ENCODE results near the gene SLC22A12. TPM values are rescaled to one million over a fixed set of nuclear protein-coding genes. Genes with fewer than 3 reads are reported as not detected.
A peak's percentile ranks its signal among the peaks of the same experiment; 100 is the strongest.

SLC22A12 gene
- total RNA-seq, 1 experiment from 2014 or later = not detected

DNA sequence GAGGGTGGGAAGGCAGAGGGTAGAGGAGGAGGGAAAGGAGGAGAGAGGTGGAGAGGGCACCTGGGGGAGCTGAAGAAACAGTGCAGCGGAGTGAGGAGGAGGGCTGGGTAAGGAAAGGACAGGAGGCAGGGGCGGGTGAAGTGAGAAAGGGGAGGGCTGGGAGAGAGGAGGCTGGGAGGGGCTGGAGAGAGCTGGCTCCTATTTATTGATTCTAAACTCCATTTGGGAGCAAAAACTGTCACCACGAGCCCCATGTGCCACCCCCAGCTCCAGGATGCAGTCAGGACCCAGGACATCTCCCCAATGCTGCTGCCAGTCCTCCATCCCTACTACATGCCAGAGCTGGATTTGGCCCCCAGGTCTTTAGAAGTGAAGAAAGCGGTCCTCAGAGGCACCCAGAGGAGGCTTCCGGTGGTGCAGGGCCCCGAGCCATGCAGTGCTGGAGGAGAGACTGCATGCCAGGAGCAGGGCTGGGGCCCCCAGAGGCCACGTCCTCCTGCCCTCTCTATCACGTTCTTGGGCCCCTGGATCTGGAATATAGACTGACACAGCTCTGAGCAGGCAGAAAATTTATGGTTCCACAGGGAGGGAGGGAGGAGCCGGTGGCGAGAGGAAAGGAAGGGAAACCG is 53.7 kb downstream of the SLC22A12 start:
- no peaks in the 10 kb centered on the region for H3F3A ChIP-seq (ENCODE audit: low read length, unreplicated experiment)
- H3K9me2 ChIP-seq (replicated peaks; ENCODE audit: low read length) = no peaks in the 10 kb centered on the region
- ChIA-PET CTCF (interaction anchor here (0.6 kb wide), 1 partner anchor 195 kb away, joined by 4 read pairs; no protein-coding TSS in a partner anchor), POLR2A (ENCODE audit: unreplicated experiment) (no interaction called here)
- intact Hi-C loops (cut with micrococcal nuclease) = no loop called here
- no peak overlapping the region for H2AFZ ChIP-seq (ENCODE audit: low read length)
- BruUV-seq (replicated peaks) = no TSS peak
- H3K9me3 ChIP-seq (ENCODE audit: low read length) = no peaks in the 10 kb centered on the region
- H3K36me3 ChIP-seq (ENCODE audit: low read depth, low read length) = no peaks in the 10 kb centered on the region
- 0 out of 2 replicates have a peak, but pooled peaks cover 3% of the 10 kb centered on the region for H4K20me1 ChIP-seq (ENCODE audit: low read length)
- H3K27ac ChIP-seq (ENCODE audit: low read length) = no peak overlapping the region
- H3K79me2 ChIP-seq (ENCODE audit: low read length) = no peaks in the 10 kb centered on the region
- no peak overlapping the region for H3K4me3 ChIP-seq (ENCODE audit: low read length)
- ATAC-seq (peak; percentile 36; the same call in 1 of the 2 replicates), DNase-seq (peak; percentile 18)
- no peaks in the 10 kb centered on the region for H3K4me1 ChIP-seq (ENCODE audit: insufficient read depth, low read length)
- TF ChIP-seq, protein P1, sequence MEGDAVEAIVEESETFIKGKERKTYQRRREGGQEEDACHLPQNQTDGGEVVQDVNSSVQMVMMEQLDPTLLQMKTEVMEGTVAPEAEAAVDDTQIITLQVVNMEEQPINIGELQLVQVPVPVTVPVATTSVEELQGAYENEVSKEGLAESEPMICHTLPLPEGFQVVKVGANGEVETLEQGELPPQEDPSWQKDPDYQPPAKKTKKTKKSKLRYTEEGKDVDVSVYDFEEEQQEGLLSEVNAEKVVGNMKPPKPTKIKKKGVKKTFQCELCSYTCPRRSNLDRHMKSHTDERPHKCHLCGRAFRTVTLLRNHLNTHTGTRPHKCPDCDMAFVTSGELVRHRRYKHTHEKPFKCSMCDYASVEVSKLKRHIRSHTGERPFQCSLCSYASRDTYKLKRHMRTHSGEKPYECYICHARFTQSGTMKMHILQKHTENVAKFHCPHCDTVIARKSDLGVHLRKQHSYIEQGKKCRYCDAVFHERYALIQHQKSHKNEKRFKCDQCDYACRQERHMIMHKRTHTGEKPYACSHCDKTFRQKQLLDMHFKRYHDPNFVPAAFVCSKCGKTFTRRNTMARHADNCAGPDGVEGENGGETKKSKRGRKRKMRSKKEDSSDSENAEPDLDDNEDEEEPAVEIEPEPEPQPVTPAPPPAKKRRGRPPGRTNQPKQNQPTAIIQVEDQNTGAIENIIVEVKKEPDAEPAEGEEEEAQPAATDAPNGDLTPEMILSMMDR (conservative IDR thresholded peaks at IDR 0.05; ENCODE audit: low read depth, low read length) = peak; percentile 19; the same call in 1 of the 2 replicates
- no peak for TF ChIP-seq EZH2phosphoT487 (IDR thresholded peaks at IDR 0.05; ENCODE audit: borderline replicate concordance, low read length)
- no peak overlapping the region for H3K4me2 ChIP-seq (ENCODE audit: low read length)
- peaks cover 54% of the 10 kb centered on the region for H3K27me3 ChIP-seq (ENCODE audit: low read length)
- no peak overlapping the region for H3K9ac ChIP-seq (ENCODE audit: low read length)

DNA sequence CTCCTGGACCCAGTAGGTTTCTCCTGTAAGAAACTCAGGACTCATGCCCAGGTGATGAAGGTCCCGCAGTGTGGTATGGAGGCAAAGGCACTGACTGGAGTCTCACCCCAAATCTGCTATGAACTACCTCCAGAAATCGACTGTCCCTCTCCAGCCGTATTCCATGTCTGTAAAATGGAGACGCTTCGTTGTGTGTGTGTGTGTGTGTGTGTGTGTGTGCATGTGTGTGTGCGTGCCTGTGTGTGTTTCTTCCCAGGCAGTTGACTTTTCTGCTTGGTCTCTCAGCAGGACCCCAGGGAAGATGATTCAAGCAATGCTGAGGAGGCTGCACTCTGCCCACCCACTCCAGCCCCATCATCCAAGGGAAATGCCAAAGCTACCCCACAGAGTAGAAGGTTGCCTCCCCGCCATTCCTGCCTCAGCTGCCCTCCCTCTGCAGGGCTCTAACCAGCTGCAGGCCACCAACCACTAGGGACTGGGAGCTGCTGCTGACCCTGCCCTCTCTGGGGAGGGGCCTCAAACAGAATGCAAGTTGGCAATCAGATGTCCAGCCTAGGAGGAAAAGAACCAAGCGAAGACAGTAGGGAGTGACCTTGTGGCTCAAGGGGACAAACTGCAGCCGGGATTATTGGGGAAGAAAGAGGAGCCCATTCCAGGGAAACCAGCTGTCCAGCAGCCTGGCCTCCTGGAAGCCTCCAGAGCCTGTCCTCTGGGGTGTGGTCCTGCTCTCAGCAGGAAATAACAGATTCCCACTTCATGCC is 56.2 kb downstream of the SLC22A12 start:
- H3K9me2 ChIP-seq (replicated peaks; ENCODE audit: low read length) = no peaks in the 10 kb centered on the region
- no peaks in the 10 kb centered on the region for H3F3A ChIP-seq (ENCODE audit: low read length, unreplicated experiment)
- no peak overlapping the region for H2AFZ ChIP-seq (ENCODE audit: low read length)
- H3K27me3 ChIP-seq (ENCODE audit: low read length) = peaks cover 30% of the 10 kb centered on the region
- DNase-seq = no peak
- H3K4me2 ChIP-seq (ENCODE audit: low read length) = no peak overlapping the region
- intact Hi-C loops (cut with micrococcal nuclease) = no loop called here
- TF ChIP-seq EZH2phosphoT487 (IDR thresholded peaks at IDR 0.05; ENCODE audit: borderline replicate concordance, low read length) (no peak), EZH2 (IDR thresholded peaks at IDR 0.05; ENCODE audit: low read length, unreplicated experiment) (no peak)
- TF ChIP-seq, protein P1 (conservative IDR thresholded peaks at IDR 0.05; ENCODE audit: low read depth, low read length) = no peak
- no peak overlapping the region for H3K9ac ChIP-seq (ENCODE audit: low read length)
- H3K79me2 ChIP-seq (ENCODE audit: low read length) = no peaks in the 10 kb centered on the region
- H3K36me3 ChIP-seq (ENCODE audit: low read depth, low read length) = no peaks in the 10 kb centered on the region
- H4K20me1 ChIP-seq (ENCODE audit: low read length) = 0 out of 2 replicates have a peak, but pooled peaks cover 3% of the 10 kb centered on the region
- no peaks in the 10 kb centered on the region for H3K9me3 ChIP-seq (ENCODE audit: low read length)
- no peaks in the 10 kb centered on the region for H3K4me1 ChIP-seq (ENCODE audit: insufficient read depth, low read length)
- no peak for ATAC-seq
- ChIA-PET POLR2A (ENCODE audit: unreplicated experiment) (no interaction called here), CTCF (no interaction called here)
- no peak overlapping the region for H3K4me3 ChIP-seq (ENCODE audit: low read length)
- H3K27ac ChIP-seq (ENCODE audit: low read length) = no peak overlapping the region
- no TSS peak for BruUV-seq (replicated peaks)

DNA sequence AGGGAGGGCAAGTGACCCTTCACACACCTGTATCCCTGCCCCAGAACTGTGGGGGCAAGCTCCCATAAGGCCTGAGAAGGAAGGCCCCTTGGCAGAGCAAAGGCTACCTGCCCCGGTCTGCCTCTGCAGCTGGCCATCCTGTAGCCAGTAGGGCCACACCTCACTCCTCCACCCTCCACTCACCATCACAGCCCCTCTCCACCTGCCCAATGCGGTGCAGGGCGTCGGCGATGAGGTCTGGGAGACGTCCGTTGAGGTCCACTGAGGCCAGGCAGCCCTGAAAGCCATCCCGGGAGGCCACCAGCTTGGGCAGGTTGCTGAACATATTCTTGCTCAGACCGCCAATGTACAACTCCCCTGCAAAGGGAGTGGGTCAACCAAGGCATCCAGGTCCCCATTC is 57.5 kb downstream of the SLC22A12 start:
- ChIA-PET CTCF (interaction anchor here (0.6 kb wide), 1 partner anchor 198 kb away, joined by 3 read pairs; no protein-coding TSS in a partner anchor), POLR2A (ENCODE audit: unreplicated experiment) (no interaction called here)
- Histone ChIP-seq H2AFZ (ENCODE audit: low read length) (no peak overlapping the region), H3K27me3 (ENCODE audit: low read length) (peaks cover 20% of the 10 kb centered on the region), H3K4me1 (ENCODE audit: insufficient read depth, low read length) (no peaks in the 10 kb centered on the region), H3K9ac (ENCODE audit: low read length) (no peak overlapping the region), H3K79me2 (ENCODE audit: low read length) (no peaks in the 10 kb centered on the region), H3K9me3 (ENCODE audit: low read length) (no peaks in the 10 kb centered on the region), H3F3A (ENCODE audit: low read length, unreplicated experiment) (no peaks in the 10 kb centered on the region), H3K9me2 (replicated peaks; ENCODE audit: low read length) (no peaks in the 10 kb centered on the region), H3K4me2 (ENCODE audit: low read length) (no peak overlapping the region), H3K27ac (ENCODE audit: low read length) (no peak overlapping the region), H4K20me1 (ENCODE audit: low read length) (0 out of 2 replicates have a peak, but pooled peaks cover 3% of the 10 kb centered on the region), H3K4me3 (ENCODE audit: low read length) (no peak overlapping the region), H3K36me3 (ENCODE audit: low read depth, low read length) (no peaks in the 10 kb centered on the region)
- intact Hi-C loops (cut with micrococcal nuclease) = no loop called here
- ATAC-seq (no peak), DNase-seq (no peak)
- TF ChIP-seq EZH2phosphoT487 (IDR thresholded peaks at IDR 0.05; ENCODE audit: borderline replicate concordance, low read length) (no peak), EZH2 (IDR thresholded peaks at IDR 0.05; ENCODE audit: low read length, unreplicated experiment) (no peak)
- TF ChIP-seq, protein P1 (conservative IDR thresholded peaks at IDR 0.05; ENCODE audit: low read depth, low read length) = no peak
- BruUV-seq (replicated peaks) = no TSS peak
